ENCODE measurements around the gene PODXL.

The PODXL gene

GRCh38 chr7:131532570-131533091 is 23.8 kb downstream of the PODXL start (continued):
- TF ChIP-seq ZNF513 (tag by site-specific recombination; IDR thresholded peaks at IDR 0.05), result no peak
- no peak for TF ChIP-seq KLF9 (tag by site-specific recombination; IDR thresholded peaks at IDR 0.05; ENCODE audit: low read depth)
- TF ChIP-seq ZNF26 (tag by site-specific recombination; IDR thresholded peaks at IDR 0.05), result no peak
- TF ChIP-seq ZBTB11 (tag by site-specific recombination; conservative IDR thresholded peaks at IDR 0.05; ENCODE audit: low read depth), result no peak
- TF ChIP-seq PRDM6 (tag by site-specific recombination; IDR thresholded peaks at IDR 0.05), result no peak
- TF ChIP-seq GFI1B (tag by site-specific recombination; IDR thresholded peaks at IDR 0.05), result no peak
- no peak for TF ChIP-seq ZNF843 (tag by site-specific recombination; IDR thresholded peaks at IDR 0.05)
- no peak for TF ChIP-seq TCF7L2 (IDR thresholded peaks at IDR 0.05; ENCODE audit: borderline replicate concordance, low read depth, low read length)

- Histone ChIP-seq H3K4me3 (ENCODE audit: low read depth, low read length) (no peak overlapping the region), H3K4me1 (ENCODE audit: control insufficient read depth, insufficient read depth, low read length) (no peaks in the 10 kb centered on the region), H3K27ac (ENCODE audit: extremely low read depth, low read depth, low read length) (no peak overlapping the region), H3K9me3 (ENCODE audit: control insufficient read depth, insufficient read depth, low read depth, low read length) (no peaks in the 10 kb centered on the region), H3K36me3 (ENCODE audit: control insufficient read depth in 2 of 2, insufficient read depth in 1 of 2, low read length in 2 of 2) (no peaks in the 10 kb centered on the region)
- CTCF ChIA-PET, result interaction anchor here (1.2 kb wide), 1 partner anchor 15 kb away, joined by 5 read pairs; no protein-coding TSS in a partner anchor
- POLR2A ChIA-PET, result interaction anchor here (0.6 kb wide), 1 partner anchor 609 kb away, joined by 4 read pairs; no protein-coding TSS in a partner anchor
- TF ChIP-seq GFI1B (tag by site-specific recombination; IDR thresholded peaks at IDR 0.05), result no peak
- TF ChIP-seq ZNF132 (tag by site-specific recombination; IDR thresholded peaks at IDR 0.05; ENCODE audit: borderline replicate concordance), result no peak
- TF ChIP-seq ZNF830 (tag by site-specific recombination; IDR thresholded peaks at IDR 0.05; ENCODE audit: low read depth), result no peak
- no peak for TF ChIP-seq ZFHX2 (tag by site-specific recombination; conservative IDR thresholded peaks at IDR 0.05)
- no peak for TF ChIP-seq REST (tag by site-specific recombination; IDR thresholded peaks at IDR 0.05)
- TF ChIP-seq ZNF404 (tag by site-specific recombination; IDR thresholded peaks at IDR 0.05), result no peak
- TF ChIP-seq SCRT1 (tag by site-specific recombination; IDR thresholded peaks at IDR 0.05; ENCODE audit: borderline replicate concordance), result no peak
- no peak for TF ChIP-seq ZNF510 (tag by site-specific recombination; IDR thresholded peaks at IDR 0.05; ENCODE audit: insufficient replicate concordance)
- TF ChIP-seq WT1 (tag by site-specific recombination; IDR thresholded peaks at IDR 0.05), result no peak
- TF ChIP-seq ZBTB6 (tag by site-specific recombination; IDR thresholded peaks at IDR 0.05), result no peak
- no peak for TF ChIP-seq BCL11B (tag by site-specific recombination; IDR thresholded peaks at IDR 0.05; ENCODE audit: low read depth)
- TF ChIP-seq KLF10 (tag by site-specific recombination; IDR thresholded peaks at IDR 0.05), result no peak
- TF ChIP-seq INSM2 (tag by site-specific recombination; IDR thresholded peaks at IDR 0.05), result no peak
- no peak for TF ChIP-seq ZFP37 (tag by site-specific recombination; IDR thresholded peaks at IDR 0.05)
Measured at GRCh38 chr7:131530137-131530536, 26.3 kb downstream of the PODXL start.
